ENCODE results near the gene KIFC3. TPM values are rescaled to one million over a fixed set of nuclear protein-coding genes. Genes with fewer than 3 reads are reported as not detected.
A peak's percentile ranks its signal among the peaks of the same experiment; 100 is the strongest.

KIFC3 gene
- total RNA-seq, 6 donors from 2014 or later: 82.6 to 340 (median 110) TPM

- Histone ChIP-seq H3K4me3 (no peak overlapping the region), H3K9me3 (no peaks in the 10 kb centered on the region), H3K4me1 (peaks cover 4 to 11% (median 9%) of the 10 kb centered on the region in 4 donors), H3K27me3 (no peaks in the 10 kb centered on the region), H3K36me3 (peaks cover 7 to 91% (median 55%) of the 10 kb centered on the region in 4 donors), H3K27ac (peak overlapping the region in 3 of 4 donors; percentile 2 to 72 (median 68))
- 80 to 81% methylated on average over 17 to 29 of the region's 33 CpGs for WGBS, 2 donors
- DNase-seq (peak in 1 of 2 donors; percentile 74), ATAC-seq (ENCODE audit: low FRiP score in 2 of 2) (no peak)
- no peak for TF ChIP-seq CTCF (IDR thresholded peaks at IDR 0.05)
- TF ChIP-seq EP300 (IDR thresholded peaks at IDR 0.05): no peak
- TF ChIP-seq POLR2AphosphoS5 (IDR thresholded peaks at IDR 0.05): no peak
- no peak for TF ChIP-seq POLR2A (IDR thresholded peaks at IDR 0.05)
Measured at GRCh38 chr16:57758331-57759117, 43.8 kb downstream of the KIFC3 start.

- Histone ChIP-seq H3K9me3 (no peaks in the 10 kb centered on the region), H3K4me1 (peaks cover 4 to 11% (median 9%) of the 10 kb centered on the region in 4 donors), H3K36me3 (peaks cover 7 to 92% (median 54%) of the 10 kb centered on the region in 4 donors), H3K4me3 (no peak overlapping the region), H3K27me3 (no peaks in the 10 kb centered on the region), H3K27ac (peak overlapping the region in 3 of 4 donors; percentile 63 to 72 (median 68))
- no peak for ATAC-seq (ENCODE audit: low FRiP score in 2 of 2)
- TF ChIP-seq POLR2AphosphoS5 (IDR thresholded peaks at IDR 0.05) (no peak), EP300 (IDR thresholded peaks at IDR 0.05) (no peak), POLR2A (IDR thresholded peaks at IDR 0.05) (no peak)
- DNase-seq: no peak
- 88 to 94% methylated on average over 6 to 7 of the region's 7 CpGs for WGBS, 2 donors
Measured at GRCh38 chr16:57757883-57758282, 44.4 kb downstream of the KIFC3 start.

- Histone ChIP-seq H3K27ac (peak overlapping the region in 3 of 4 donors; percentile 63 to 72 (median 68)), H3K4me1 (peaks cover 4 to 11% (median 9%) of the 10 kb centered on the region in 4 donors), H3K4me3 (no peak overlapping the region), H3K36me3 (peaks cover 7 to 92% (median 55%) of the 10 kb centered on the region in 4 donors), H3K9me3 (no peaks in the 10 kb centered on the region), H3K27me3 (no peaks in the 10 kb centered on the region)
- 60 to 81% methylated on average over 6 to 11 of the region's 11 CpGs for WGBS, 2 donors
- ATAC-seq (ENCODE audit: low FRiP score in 2 of 2) (peak; percentile 89 to 92), DNase-seq (peak; percentile 90 to 94)
- TF ChIP-seq CTCF (IDR thresholded peaks at IDR 0.05) (peak; percentile 95 to 98 (median 97)), EP300 (IDR thresholded peaks at IDR 0.05) (no peak), POLR2AphosphoS5 (IDR thresholded peaks at IDR 0.05) (no peak), POLR2A (IDR thresholded peaks at IDR 0.05) (no peak)
Measured at GRCh38 chr16:57757326-57757786, 44.9 kb downstream of the KIFC3 start.

- DNase-seq (peak in 1 of 2 donors; percentile 77), ATAC-seq (ENCODE audit: low FRiP score in 2 of 2) (no peak)
- H3K36me3 ChIP-seq: peaks cover 7 to 92% (median 52%) of the 10 kb centered on the region in 4 donors
Measured at GRCh38 chr16:57756424-57757325, 45.6 kb downstream of the KIFC3 start.

More at GRCh38 chr16:57756424-57757325, 45.6 kb downstream of the KIFC3 start:
- Histone ChIP-seq H3K27ac (no peak overlapping the region), H3K4me3 (no peak overlapping the region), H3K4me1 (peaks cover 4 to 11% (median 9%) of the 10 kb centered on the region in 4 donors), H3K27me3 (no peaks in the 10 kb centered on the region), H3K9me3 (no peaks in the 10 kb centered on the region)
- 75 to 86% methylated on average over 4 to 15 of the region's 15 CpGs for WGBS, 2 donors
- TF ChIP-seq CTCF (IDR thresholded peaks at IDR 0.05): no peak
- no peak for TF ChIP-seq EP300 (IDR thresholded peaks at IDR 0.05)
- no peak for TF ChIP-seq POLR2A (IDR thresholded peaks at IDR 0.05)
- no peak for TF ChIP-seq POLR2AphosphoS5 (IDR thresholded peaks at IDR 0.05)
